Measurements from ENCODE around the gene USP11.

USP11 gene

DNA sequence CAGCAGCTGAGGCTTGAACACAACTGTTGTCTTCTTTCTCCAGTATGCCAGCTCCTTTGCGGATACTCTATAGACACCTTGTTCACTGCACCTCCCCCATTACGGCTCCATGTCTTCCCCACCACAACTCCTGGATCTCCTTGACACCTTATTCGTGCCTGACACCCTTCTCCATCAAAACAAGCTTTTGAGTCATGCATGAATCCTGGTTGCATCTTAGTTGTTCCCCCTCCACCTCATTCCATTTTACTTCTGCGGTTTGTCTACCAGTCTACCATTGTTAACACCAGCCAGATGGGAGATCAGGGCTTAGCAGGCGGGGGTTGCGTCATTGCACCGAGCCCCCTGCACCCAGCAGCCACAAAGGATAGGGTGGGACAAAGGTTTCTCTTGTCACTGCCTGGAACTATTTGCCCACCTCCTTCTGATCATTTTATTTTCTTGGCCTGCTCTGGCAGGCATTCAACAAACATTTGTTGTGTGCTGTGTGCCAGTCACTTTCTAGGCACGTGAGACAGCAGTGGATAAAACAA lies 16.4 kb upstream of the USP11 start:
- CTCF ChIA-PET, result no interaction called here
- POLR2A ChIA-PET (ENCODE audit: low non-redundant PET), result interaction anchor here (1.0 kb wide), 1 partner anchor 17 kb away, joined by 3 read pairs; the partner anchor contains the start of gene USP11
- peak overlapping the region; percentile 93 for H3K27ac ChIP-seq

DNA sequence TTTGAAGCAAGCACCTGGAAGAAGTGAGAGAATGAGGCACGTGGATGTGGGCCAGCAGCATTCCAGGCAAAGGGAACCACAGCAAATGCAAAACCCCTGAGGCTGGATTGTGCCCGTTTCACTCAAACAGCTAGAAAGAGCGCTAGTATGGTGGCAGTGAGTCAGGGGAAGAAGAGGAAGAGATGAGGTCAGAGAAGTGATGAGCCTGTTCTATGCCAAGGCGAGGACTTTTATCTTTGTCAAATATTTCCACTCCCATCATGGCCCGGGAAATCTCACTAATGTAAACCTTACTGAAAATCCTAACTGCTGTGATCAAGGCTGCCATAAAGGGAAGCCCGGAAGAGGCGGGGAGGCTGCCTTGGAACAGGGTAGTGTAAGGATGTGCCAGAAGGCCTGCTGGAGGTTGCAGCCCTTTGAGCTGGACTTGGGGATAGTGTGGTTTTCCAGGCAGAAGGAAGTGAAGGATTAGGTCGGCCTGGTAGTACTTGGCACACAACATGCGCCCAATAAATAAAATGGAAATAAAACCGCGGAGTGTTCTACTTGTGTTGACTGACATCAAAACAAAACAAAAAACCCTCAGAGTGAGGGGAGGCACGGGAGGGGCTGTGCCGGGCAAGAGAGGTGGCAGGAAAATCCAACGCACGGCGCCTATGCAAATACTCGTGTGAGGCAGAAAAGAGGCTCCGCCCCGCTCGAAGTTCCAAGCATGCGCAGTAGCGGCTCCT lies 15.5 kb upstream of the USP11 start:
- CTCF ChIA-PET, result interaction anchor here (0.6 kb wide), 1 partner anchor 175 kb away, joined by 3 read pairs; no protein-coding TSS in a partner anchor

More for the DNA sequence above, 16.4 kb upstream of the USP11 start:
- DNase-seq (ENCODE audit: low spot score), result no peak
- TF ChIP-seq, protein P1, sequence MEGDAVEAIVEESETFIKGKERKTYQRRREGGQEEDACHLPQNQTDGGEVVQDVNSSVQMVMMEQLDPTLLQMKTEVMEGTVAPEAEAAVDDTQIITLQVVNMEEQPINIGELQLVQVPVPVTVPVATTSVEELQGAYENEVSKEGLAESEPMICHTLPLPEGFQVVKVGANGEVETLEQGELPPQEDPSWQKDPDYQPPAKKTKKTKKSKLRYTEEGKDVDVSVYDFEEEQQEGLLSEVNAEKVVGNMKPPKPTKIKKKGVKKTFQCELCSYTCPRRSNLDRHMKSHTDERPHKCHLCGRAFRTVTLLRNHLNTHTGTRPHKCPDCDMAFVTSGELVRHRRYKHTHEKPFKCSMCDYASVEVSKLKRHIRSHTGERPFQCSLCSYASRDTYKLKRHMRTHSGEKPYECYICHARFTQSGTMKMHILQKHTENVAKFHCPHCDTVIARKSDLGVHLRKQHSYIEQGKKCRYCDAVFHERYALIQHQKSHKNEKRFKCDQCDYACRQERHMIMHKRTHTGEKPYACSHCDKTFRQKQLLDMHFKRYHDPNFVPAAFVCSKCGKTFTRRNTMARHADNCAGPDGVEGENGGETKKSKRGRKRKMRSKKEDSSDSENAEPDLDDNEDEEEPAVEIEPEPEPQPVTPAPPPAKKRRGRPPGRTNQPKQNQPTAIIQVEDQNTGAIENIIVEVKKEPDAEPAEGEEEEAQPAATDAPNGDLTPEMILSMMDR (conservative IDR thresholded peaks at IDR 0.05; ENCODE audit: low read depth), result no peak

DNA sequence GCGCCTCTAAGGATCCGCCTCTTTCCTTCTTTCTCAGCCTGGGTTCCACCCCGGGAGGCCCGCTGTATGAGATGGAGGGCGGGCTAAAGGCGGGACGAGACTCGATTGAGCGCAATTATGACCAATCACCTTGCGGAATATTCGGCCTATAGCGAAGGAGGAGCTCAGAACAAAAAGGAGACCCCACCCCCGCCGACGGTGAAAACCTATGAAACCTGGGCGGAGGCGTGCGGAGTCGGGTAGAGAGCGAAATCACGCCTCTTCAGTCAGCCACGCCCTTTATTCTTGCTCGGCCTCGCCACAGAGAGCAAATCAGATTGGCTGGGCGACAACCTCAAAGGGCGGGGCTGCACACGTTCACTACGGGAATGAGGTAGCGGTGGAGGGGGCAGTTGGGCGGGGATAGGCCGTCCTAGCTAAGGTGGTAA lies 14.9 kb upstream of the USP11 start:
- CTCF ChIA-PET, result interaction anchor here (0.6 kb wide), 1 partner anchor 174 kb away, joined by 3 read pairs; no protein-coding TSS in a partner anchor
- peak overlapping the region; percentile 93 for H3K27ac ChIP-seq
- POLR2A ChIA-PET (ENCODE audit: low non-redundant PET), result interaction anchor here (0.6 to 0.8 kb wide), 3 partner anchors 16 to 200 kb away, joined by 3 to 5 read pairs (median 4); no protein-coding TSS in a partner anchor
- TF ChIP-seq, protein P1 (conservative IDR thresholded peaks at IDR 0.05; ENCODE audit: low read depth), result no peak
- DNase-seq (ENCODE audit: low spot score), result peak; percentile 93

More for the DNA sequence above, 15.5 kb upstream of the USP11 start:
- peak overlapping the region; percentile 93 for H3K27ac ChIP-seq
- POLR2A ChIA-PET (ENCODE audit: low non-redundant PET), result interaction anchor here (0.8 to 1.0 kb wide), 2 partner anchors 16 kb away, joined by 3 to 5 read pairs; partner anchors contain the start of gene USP11
- DNase-seq (ENCODE audit: low spot score), result peak; percentile 52
- TF ChIP-seq, protein P1 (conservative IDR thresholded peaks at IDR 0.05; ENCODE audit: low read depth), result no peak

DNA sequence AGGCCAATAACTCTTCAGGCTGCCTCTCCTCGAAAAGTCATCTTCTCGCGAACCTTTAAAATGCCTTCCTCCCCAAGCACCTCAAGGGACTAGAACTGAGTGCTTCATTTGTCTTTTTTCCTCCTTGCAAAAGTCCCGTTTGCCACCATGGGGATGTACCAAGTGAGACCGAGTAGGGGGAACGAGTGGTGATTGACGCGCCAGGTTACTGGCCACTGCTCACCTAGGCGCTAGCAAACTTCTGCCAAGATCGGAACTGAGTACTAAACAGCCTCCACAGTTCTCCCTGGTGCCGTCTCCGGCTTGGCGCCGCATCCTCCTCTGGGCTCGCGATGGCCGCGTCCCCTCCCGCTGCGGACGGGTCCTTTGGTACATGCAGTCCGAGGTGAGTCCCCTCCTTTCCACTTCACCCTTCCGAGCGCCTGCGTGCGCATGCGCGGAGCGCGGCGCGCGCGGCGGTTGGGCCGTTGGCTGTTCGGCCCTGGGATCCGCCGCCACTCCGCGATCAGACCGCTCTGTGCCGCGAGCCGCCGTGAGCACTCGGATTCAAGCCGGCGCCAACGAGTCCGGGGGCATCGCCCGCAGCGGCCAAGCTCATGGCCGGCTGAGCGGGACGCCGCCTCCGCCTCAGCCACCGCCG lies 14.4 kb upstream of the USP11 start, which contains the start of gene CDK16:
CDK16 (plus strand) TSS at position 402 of the 640 bp plus-strand sequence. CDS start 4,877 bp downstream, outside the sequence.
- POLR2A ChIA-PET (ENCODE audit: low non-redundant PET), result interaction anchor here (0.6 to 0.8 kb wide), 4 partner anchors 15 to 199 kb away, joined by 3 to 5 read pairs (median 4); no protein-coding TSS in a partner anchor
- peak within 1 kb of the TSS; percentile 93 for H3K27ac ChIP-seq
- peak; percentile 77 for DNase-seq (ENCODE audit: low spot score)
- CTCF ChIA-PET, result interaction anchor here (0.6 kb wide), 1 partner anchor 94 kb away, joined by 4 read pairs; no protein-coding TSS in a partner anchor
- TF ChIP-seq, protein P1 (conservative IDR thresholded peaks at IDR 0.05; ENCODE audit: low read depth), result no peak

DNA sequence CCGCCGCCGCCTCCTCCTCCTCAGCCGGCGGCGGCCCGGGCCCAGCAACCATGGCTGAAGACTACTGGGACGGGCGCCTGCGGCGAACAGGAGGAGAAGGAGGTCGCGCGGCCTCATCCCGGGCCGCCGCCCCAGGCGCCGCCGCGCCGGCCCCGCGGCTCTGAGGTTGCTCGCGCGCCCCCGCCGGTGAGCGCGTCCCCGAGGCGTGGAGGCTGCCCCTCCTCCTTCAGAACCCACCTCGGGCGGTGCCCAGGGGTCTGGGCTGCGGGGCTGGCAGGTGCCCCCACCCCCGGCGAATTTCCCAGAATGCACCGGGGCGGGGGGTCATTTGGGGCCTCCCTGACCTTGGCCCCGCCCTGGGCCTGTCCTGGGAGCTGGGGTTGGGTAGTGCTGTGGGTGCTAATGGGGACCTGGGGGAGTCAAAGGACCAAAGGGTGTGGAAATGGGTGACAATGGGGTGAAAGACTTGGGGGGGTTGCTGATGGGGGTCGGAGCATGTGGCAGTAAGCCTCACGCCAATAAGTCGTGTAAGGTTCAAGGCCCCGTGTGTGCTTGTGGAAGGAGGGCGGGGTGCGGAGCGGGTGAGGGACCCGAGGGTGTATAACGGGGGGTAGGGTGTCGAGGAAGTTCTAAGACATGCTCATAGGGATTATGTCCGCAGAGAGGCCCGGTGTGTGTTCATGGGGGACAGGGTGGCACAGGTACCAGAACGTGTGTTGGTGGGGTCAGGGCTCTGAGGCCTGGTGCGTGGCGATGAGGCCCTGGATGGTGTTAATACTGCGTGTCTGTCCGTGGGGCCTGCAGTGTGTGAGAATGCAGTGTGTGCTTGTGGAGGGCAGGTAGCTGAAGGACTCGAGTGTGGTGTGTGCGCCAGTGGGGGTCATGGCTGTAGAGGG lies 13.6 kb upstream of the USP11 start:
- CTCF ChIA-PET, result interaction anchor here (0.6 kb wide), 1 partner anchor 93 kb away, joined by 4 read pairs; no protein-coding TSS in a partner anchor
- POLR2A ChIA-PET (ENCODE audit: low non-redundant PET), result interaction anchor here (0.6 kb wide), 1 partner anchor 26 kb away, joined by 4 read pairs; no protein-coding TSS in a partner anchor
- peak overlapping the region; percentile 93 for H3K27ac ChIP-seq
- TF ChIP-seq, protein P1 (conservative IDR thresholded peaks at IDR 0.05; ENCODE audit: low read depth), result no peak
- peak; percentile 27 for DNase-seq (ENCODE audit: low spot score)
